Activated CD4-positive, alpha-beta T cell treated with anti-CD3 and anti-CD28 coated beads, Interleukin-2, amount 10 ng/mL, durations not matched to agents 7 days and 5 days (primary cell): Measurements from ENCODE around the gene FRAT2. TPM values are rescaled to one million over a fixed set of nuclear protein-coding genes. Genes with fewer than 3 reads are reported as not detected.
"Not testable (repeated sequence)": the region's sequence is repeated elsewhere in the genome, so short reads cannot be mapped to it uniquely, and the experiment has no call there.

Experiments used
- CTCF ChIA-PET: fragments of 350-600 bp; sonication (Branson Sonifier 250); formaldehyde crosslinking; loops from one replicate; lab custom pipeline; 2021; ENCODE audit warnings: antibody characterized with exemption; lab: Charles Lee
- POLR2A ChIA-PET: fragments of 350-600 bp; sonication (Branson Sonifier 250); formaldehyde crosslinking; loops from one replicate; lab custom pipeline; 2021; ENCODE audit warnings: antibody characterized with exemption; lab: Charles Lee
- DNase-seq: peaks from one replicate; pipeline ENCODE4 v3.0.0-alpha.2; 2020
- H3K27ac Mint-ChIP-seq: one replicate; pipeline ENCODE4 v1.8.0; 2021; ENCODE audit warnings: mild to moderate bottlenecking, moderate library complexity, mixed read lengths
- H3K27me3 Mint-ChIP-seq: one replicate; pipeline ENCODE4 v1.8.0; 2021; ENCODE audit warnings: mixed read lengths
- H3K36me3 Mint-ChIP-seq: one replicate; pipeline ENCODE4 v1.8.0; 2021; ENCODE audit warnings: low read depth, mixed read lengths
- H3K4me1 Mint-ChIP-seq: one replicate; pipeline ENCODE4 v1.8.0; 2021; ENCODE audit warnings: mixed read lengths
- H3K4me3 Mint-ChIP-seq: one replicate; pipeline ENCODE4 v1.8.0; 2021; ENCODE audit warnings: mild to moderate bottlenecking, moderate library complexity, mixed read lengths
- H3K9me3 Mint-ChIP-seq: one replicate; pipeline ENCODE4 v1.8.0; 2021; ENCODE audit warnings: mixed read lengths
- total RNA-seq, 2 experiments: library from RNA; stranded (reverse); gene quantifications; one replicate each; pipeline ENCODE4 v1.2.3, GENCODE V29; 2021

FRAT2 gene
- total RNA-seq, 2 experiments from 2014 or later: 9.0 to 10.7 TPM

GRCh38 chr10:97292862-97293198 lies 41.7 kb downstream of the FRAT2 start:
- ChIA-PET CTCF (no interaction called here), POLR2A (no interaction called here)
- Mint-ChIP-seq H3K27me3 (no peaks in the 10 kb centered on the region), H3K9me3 (no peaks in the 10 kb centered on the region), H3K36me3 (peaks cover 5% of the 10 kb centered on the region), H3K4me1 (peaks cover 22% of the 10 kb centered on the region), H3K4me3 (peak overlapping the region; percentile 82), H3K27ac (peak overlapping the region; percentile 93)
- DNase-seq: no peak

GRCh38 chr10:97292097-97292861 lies 42.2 kb downstream of the FRAT2 start, which contains the start of gene ARHGAP19:
ARHGAP19 (minus strand) TSS chr10:97292637; CDS start chr10:97292627, 10 bp downstream.
- POLR2A ChIA-PET: no interaction called here
- CTCF ChIA-PET: interaction anchor here (1.1 kb wide), 1 partner anchor 14 kb away, joined by 3 read pairs; no protein-coding TSS in a partner anchor
- peak; percentile 98 for DNase-seq
- H3K36me3 Mint-ChIP-seq: peaks cover 5% of the 10 kb centered on the region
- H3K9me3 Mint-ChIP-seq: no peaks in the 10 kb centered on the region
- H3K4me1 Mint-ChIP-seq: peaks cover 22% of the 10 kb centered on the region
- peak within 1 kb of the TSS; percentile 82 for H3K4me3 Mint-ChIP-seq
- no peaks in the 10 kb centered on the region for H3K27me3 Mint-ChIP-seq
- H3K27ac Mint-ChIP-seq: peak within 1 kb of the TSS; percentile 93

- Mint-ChIP-seq H3K4me1 (peaks cover 22% of the 10 kb centered on the region), H3K27me3 (no peaks in the 10 kb centered on the region), H3K36me3 (peaks cover 7% of the 10 kb centered on the region), H3K4me3 (peak overlapping the region; percentile 82), H3K27ac (peak overlapping the region; percentile 93), H3K9me3 (no peaks in the 10 kb centered on the region)
- no peak for DNase-seq
- POLR2A ChIA-PET: no interaction called here
- CTCF ChIA-PET: interaction anchor here (1.1 kb wide), 1 partner anchor 13 kb away, joined by 3 read pairs; no protein-coding TSS in a partner anchor
Measured at GRCh38 chr10:97291357-97292096, 43.0 kb downstream of the FRAT2 start.

GRCh38 chr10:97290576-97291356 lies 43.8 kb downstream of the FRAT2 start:
- POLR2A ChIA-PET, H3K9me3 Mint-ChIP-seq, H3K27ac Mint-ChIP-seq, H3K27me3 Mint-ChIP-seq, DNase-seq: not testable (repeated sequence)
- H3K4me3 Mint-ChIP-seq: peak overlapping the region; percentile 82
- CTCF ChIA-PET: interaction anchor here (0.6 to 0.7 kb wide), 2 partner anchors 12 to 21 kb away, joined by 3 to 4 read pairs; no protein-coding TSS in a partner anchor
- peaks cover 22% of the 10 kb centered on the region for H3K4me1 Mint-ChIP-seq
- H3K36me3 Mint-ChIP-seq: peaks cover 12% of the 10 kb centered on the region

- Mint-ChIP-seq H3K4me1 (peaks cover 22% of the 10 kb centered on the region), H3K36me3 (peaks cover 14% of the 10 kb centered on the region)
- DNase-seq, H3K27ac Mint-ChIP-seq, H3K4me3 Mint-ChIP-seq, H3K9me3 Mint-ChIP-seq, POLR2A ChIA-PET, H3K27me3 Mint-ChIP-seq: not testable (repeated sequence)
- CTCF ChIA-PET: interaction anchor here (0.7 kb wide), 1 partner anchor 11 kb away, joined by 3 read pairs; no protein-coding TSS in a partner anchor
Measured at GRCh38 chr10:97290076-97290475, 44.5 kb downstream of the FRAT2 start.

Other genes starting within 250 kb of the FRAT2 start
- gene SLIT1, start 148.8 kb downstream of the FRAT2 start, total RNA-seq: 1 to 10 TPM; 1.2 to 1.6 TPM
- gene ARHGAP19, start 42.1 kb downstream of the FRAT2 start, total RNA-seq: 10 to 100 TPM; 56.6 to 58.5 TPM
- gene FRAT1, start 15.5 kb downstream of the FRAT2 start, total RNA-seq: 1 to 10 TPM; 5.8 to 6.2 TPM
- 10 to 100 TPM; 20.1 to 21.6 TPM for gene RRP12, start 66.6 kb upstream of the FRAT2 start, total RNA-seq
- 100 to 1,000 TPM; 380 to 406 TPM for gene PGAM1, start 91.5 kb upstream of the FRAT2 start, total RNA-seq
- 10 to 100 TPM; 45.5 to 50.0 TPM for gene EXOSC1, start 111.3 kb upstream of the FRAT2 start, total RNA-seq
- gene ZDHHC16, start 111.4 kb upstream of the FRAT2 start, total RNA-seq: 10 to 100 TPM; 38.5 to 39.3 TPM
- 10 to 100 TPM; 64.7 to 68.6 TPM for gene MMS19, start 163.7 kb upstream of the FRAT2 start, total RNA-seq
- under 1 TPM; 0.50 to 0.72 TPM for gene UBTD1, start 164.2 kb upstream of the FRAT2 start, total RNA-seq
- under 1 TPM in 1 of 2 experiments, not detected in 1; 0.37 TPM for gene ANKRD2, start 238.1 kb upstream of the FRAT2 start, total RNA-seq
- gene HOGA1, start 249.7 kb upstream of the FRAT2 start, total RNA-seq: not detected